ENCODE measurements around the gene FSTL4. TPM values are rescaled to one million over a fixed set of nuclear protein-coding genes. Genes with fewer than 3 reads are reported as not detected.

Gene FSTL4
- polyA plus RNA-seq, 1 of the 3 experiments (the other 2 are of a cell fraction), result not detected

DNA sequence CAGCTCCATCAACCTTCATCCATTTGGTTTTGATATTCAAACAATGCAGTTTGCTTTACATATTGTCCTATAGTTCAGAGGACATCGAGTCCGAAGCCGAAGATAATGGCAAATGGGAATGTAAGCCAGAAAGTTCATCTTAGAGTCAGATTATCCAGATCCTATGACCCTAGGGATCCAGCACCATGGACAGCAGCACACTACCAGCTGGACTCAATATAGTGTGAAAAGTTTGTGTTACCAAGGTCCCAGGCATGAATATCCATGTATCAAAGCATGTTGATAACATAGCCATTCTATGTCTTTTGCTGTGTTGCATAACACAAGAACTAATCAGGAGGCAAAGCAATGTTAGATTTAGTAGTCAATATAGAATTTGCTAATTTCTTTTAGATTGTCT, 46.3 kb downstream of the FSTL4 start:
- Histone ChIP-seq H3K79me2 (ENCODE audit: insufficient read depth) (no peaks in the 10 kb centered on the region), H3K27me3 (ENCODE audit: insufficient read depth) (no peaks in the 10 kb centered on the region; the same call in 1 of the 2 replicates), H2AFZ (ENCODE audit: low read depth) (no peak overlapping the region), H3K4me3 (ENCODE audit: low read depth in 2 of 2, low read length in 1 of 2) (no peak overlapping the region), H3K9ac (no peak overlapping the region), H3K9me3 (no peaks in the 10 kb centered on the region), H3K36me3 (replicated peaks in 1 of 2; ENCODE audit: control insufficient read depth in 1 of 2, insufficient read depth in 2 of 2, low read length in 1 of 2) (no peaks in the 10 kb centered on the region), H3K9me2 (no peaks in the 10 kb centered on the region), H3K27ac (ENCODE audit: low read depth in 2 of 2, low read length in 1 of 2) (no peak overlapping the region), H4K20me1 (ENCODE audit: insufficient read depth) (no peaks in the 10 kb centered on the region), H3K4me2 (no peak overlapping the region), H3F3A (replicated peaks; ENCODE audit: insufficient read depth) (no peaks in the 10 kb centered on the region), H3K4me1 (ENCODE audit: control insufficient read depth in 1 of 2, insufficient read depth in 2 of 2, low read depth in 1 of 2, low read length in 1 of 2) (peaks cover 0 to 13% of the 10 kb centered on the region in 2 experiments; a peak in 1 of 4 replicates)
- WGBS (ENCODE audit: low lambda C conversion rate), result 18% methylated on average over 3 of the region's 3 CpGs
- DNase-seq, result no peak
- ChIA-PET CTCF (no interaction called here), POLR2A (no interaction called here)
- no peak for TF ChIP-seq RXRA (IDR thresholded peaks at IDR 0.05; ENCODE audit: borderline replicate concordance, low read depth)
- TF ChIP-seq, protein P1, sequence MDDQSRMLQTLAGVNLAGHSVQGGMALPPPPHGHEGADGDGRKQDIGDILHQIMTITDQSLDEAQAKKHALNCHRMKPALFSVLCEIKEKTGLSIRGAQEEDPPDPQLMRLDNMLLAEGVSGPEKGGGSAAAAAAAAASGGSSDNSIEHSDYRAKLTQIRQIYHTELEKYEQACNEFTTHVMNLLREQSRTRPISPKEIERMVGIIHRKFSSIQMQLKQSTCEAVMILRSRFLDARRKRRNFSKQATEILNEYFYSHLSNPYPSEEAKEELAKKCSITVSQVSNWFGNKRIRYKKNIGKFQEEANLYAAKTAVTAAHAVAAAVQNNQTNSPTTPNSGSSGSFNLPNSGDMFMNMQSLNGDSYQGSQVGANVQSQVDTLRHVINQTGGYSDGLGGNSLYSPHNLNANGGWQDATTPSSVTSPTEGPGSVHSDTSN (IDR thresholded peaks at IDR 0.05), result no peak
- TF ChIP-seq, protein P2, sequence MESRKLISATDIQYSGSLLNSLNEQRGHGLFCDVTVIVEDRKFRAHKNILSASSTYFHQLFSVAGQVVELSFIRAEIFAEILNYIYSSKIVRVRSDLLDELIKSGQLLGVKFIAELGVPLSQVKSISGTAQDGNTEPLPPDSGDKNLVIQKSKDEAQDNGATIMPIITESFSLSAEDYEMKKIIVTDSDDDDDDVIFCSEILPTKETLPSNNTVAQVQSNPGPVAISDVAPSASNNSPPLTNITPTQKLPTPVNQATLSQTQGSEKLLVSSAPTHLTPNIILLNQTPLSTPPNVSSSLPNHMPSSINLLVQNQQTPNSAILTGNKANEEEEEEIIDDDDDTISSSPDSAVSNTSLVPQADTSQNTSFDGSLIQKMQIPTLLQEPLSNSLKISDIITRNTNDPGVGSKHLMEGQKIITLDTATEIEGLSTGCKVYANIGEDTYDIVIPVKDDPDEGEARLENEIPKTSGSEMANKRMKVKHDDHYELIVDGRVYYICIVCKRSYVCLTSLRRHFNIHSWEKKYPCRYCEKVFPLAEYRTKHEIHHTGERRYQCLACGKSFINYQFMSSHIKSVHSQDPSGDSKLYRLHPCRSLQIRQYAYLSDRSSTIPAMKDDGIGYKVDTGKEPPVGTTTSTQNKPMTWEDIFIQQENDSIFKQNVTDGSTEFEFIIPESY (IDR thresholded peaks at IDR 0.05; ENCODE audit: borderline replicate concordance, low read depth), result no peak
- TF ChIP-seq GATA2 (CRISPR knock-in tag; IDR thresholded peaks at IDR 0.05), result no peak
- TF ChIP-seq, protein P3, sequence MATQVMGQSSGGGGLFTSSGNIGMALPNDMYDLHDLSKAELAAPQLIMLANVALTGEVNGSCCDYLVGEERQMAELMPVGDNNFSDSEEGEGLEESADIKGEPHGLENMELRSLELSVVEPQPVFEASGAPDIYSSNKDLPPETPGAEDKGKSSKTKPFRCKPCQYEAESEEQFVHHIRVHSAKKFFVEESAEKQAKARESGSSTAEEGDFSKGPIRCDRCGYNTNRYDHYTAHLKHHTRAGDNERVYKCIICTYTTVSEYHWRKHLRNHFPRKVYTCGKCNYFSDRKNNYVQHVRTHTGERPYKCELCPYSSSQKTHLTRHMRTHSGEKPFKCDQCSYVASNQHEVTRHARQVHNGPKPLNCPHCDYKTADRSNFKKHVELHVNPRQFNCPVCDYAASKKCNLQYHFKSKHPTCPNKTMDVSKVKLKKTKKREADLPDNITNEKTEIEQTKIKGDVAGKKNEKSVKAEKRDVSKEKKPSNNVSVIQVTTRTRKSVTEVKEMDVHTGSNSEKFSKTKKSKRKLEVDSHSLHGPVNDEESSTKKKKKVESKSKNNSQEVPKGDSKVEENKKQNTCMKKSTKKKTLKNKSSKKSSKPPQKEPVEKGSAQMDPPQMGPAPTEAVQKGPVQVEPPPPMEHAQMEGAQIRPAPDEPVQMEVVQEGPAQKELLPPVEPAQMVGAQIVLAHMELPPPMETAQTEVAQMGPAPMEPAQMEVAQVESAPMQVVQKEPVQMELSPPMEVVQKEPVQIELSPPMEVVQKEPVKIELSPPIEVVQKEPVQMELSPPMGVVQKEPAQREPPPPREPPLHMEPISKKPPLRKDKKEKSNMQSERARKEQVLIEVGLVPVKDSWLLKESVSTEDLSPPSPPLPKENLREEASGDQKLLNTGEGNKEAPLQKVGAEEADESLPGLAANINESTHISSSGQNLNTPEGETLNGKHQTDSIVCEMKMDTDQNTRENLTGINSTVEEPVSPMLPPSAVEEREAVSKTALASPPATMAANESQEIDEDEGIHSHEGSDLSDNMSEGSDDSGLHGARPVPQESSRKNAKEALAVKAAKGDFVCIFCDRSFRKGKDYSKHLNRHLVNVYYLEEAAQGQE (IDR thresholded peaks at IDR 0.05; ENCODE audit: low read depth, low read length), result peak; percentile 97
- TF ChIP-seq, protein P4, sequence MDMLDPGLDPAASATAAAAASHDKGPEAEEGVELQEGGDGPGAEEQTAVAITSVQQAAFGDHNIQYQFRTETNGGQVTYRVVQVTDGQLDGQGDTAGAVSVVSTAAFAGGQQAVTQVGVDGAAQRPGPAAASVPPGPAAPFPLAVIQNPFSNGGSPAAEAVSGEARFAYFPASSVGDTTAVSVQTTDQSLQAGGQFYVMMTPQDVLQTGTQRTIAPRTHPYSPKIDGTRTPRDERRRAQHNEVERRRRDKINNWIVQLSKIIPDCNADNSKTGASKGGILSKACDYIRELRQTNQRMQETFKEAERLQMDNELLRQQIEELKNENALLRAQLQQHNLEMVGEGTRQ (IDR thresholded peaks at IDR 0.05; ENCODE audit: borderline replicate concordance, low read depth, low read length), result no peak
- TF ChIP-seq, protein P5, sequence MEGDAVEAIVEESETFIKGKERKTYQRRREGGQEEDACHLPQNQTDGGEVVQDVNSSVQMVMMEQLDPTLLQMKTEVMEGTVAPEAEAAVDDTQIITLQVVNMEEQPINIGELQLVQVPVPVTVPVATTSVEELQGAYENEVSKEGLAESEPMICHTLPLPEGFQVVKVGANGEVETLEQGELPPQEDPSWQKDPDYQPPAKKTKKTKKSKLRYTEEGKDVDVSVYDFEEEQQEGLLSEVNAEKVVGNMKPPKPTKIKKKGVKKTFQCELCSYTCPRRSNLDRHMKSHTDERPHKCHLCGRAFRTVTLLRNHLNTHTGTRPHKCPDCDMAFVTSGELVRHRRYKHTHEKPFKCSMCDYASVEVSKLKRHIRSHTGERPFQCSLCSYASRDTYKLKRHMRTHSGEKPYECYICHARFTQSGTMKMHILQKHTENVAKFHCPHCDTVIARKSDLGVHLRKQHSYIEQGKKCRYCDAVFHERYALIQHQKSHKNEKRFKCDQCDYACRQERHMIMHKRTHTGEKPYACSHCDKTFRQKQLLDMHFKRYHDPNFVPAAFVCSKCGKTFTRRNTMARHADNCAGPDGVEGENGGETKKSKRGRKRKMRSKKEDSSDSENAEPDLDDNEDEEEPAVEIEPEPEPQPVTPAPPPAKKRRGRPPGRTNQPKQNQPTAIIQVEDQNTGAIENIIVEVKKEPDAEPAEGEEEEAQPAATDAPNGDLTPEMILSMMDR (IDR thresholded peaks at IDR 0.05), result no peak

Measured in SK-N-SH (cell line).